ENCODE results near the gene MASP1. TPM values are rescaled to one million over a fixed set of nuclear protein-coding genes. Genes with fewer than 3 reads are reported as not detected.

Gene MASP1
- total and polyA plus RNA-seq, 12 donors, result 0.72 to 19.5 (median 4.9) TPM

GRCh38 chr3:187236962-187237361 lies 54.6 kb downstream of the MASP1 start:
- no peak for DNase-seq
- 81 to 96% (median 92%) methylated on average over 1 of the region's 1 CpG for WGBS, 4 donors
- TF ChIP-seq POLR2A (IDR thresholded peaks at IDR 0.05), result no peak
- no peak for TF ChIP-seq CTCF (IDR thresholded peaks at IDR 0.05)
- H3K9me3 ChIP-seq (replicated peaks in 1 of 3), result no peaks in the 10 kb centered on the region
- no peak overlapping the region for H3K27ac ChIP-seq
- H3K4me3 ChIP-seq, result no peak overlapping the region
- intact Hi-C loops (cut with DNase I), result no loop called here
- H3K4me1 ChIP-seq (replicated peaks in 1 of 2), result no peaks in the 10 kb centered on the region
- no peaks in the 10 kb centered on the region for H3K36me3 ChIP-seq (replicated peaks in 1 of 2)
- no peaks in the 10 kb centered on the region for H3K27me3 ChIP-seq

GRCh38 chr3:187230011-187230410 lies 61.5 kb downstream of the MASP1 start:
- no peak for TF ChIP-seq CTCF (IDR thresholded peaks at IDR 0.05)
- no peak for TF ChIP-seq POLR2A (IDR thresholded peaks at IDR 0.05)
- Histone ChIP-seq H3K4me3 (no peak overlapping the region), H3K4me1 (replicated peaks in 1 of 2) (no peaks in the 10 kb centered on the region), H3K27ac (no peak overlapping the region), H3K9me3 (replicated peaks in 1 of 3) (no peaks in the 10 kb centered on the region), H3K36me3 (replicated peaks in 1 of 2) (no peaks in the 10 kb centered on the region), H3K27me3 (no peaks in the 10 kb centered on the region)
- DNase-seq, result no peak
- intact Hi-C loops (cut with DNase I), result no loop called here
- 81 to 93% (median 84%) methylated on average over 1 of the region's 1 CpG for WGBS, 4 donors

GRCh38 chr3:187228740-187229139 lies 62.8 kb downstream of the MASP1 start:
- DNase-seq, result no peak
- no peak overlapping the region for H3K4me3 ChIP-seq
- H3K4me1 ChIP-seq (replicated peaks in 1 of 2), result no peaks in the 10 kb centered on the region
- intact Hi-C loops (cut with DNase I), result loop anchor here in 1 of 2 donors (10.0 kb wide), 1 partner anchor 86 kb away; no protein-coding TSS in a partner anchor
- 85 to 96% (median 94%) methylated on average over 2 of the region's 2 CpGs for WGBS, 4 donors
- H3K27ac ChIP-seq, result no peak overlapping the region
- no peaks in the 10 kb centered on the region for H3K27me3 ChIP-seq
- no peaks in the 10 kb centered on the region for H3K36me3 ChIP-seq (replicated peaks in 1 of 2)
- H3K9me3 ChIP-seq (replicated peaks in 1 of 3), result no peaks in the 10 kb centered on the region
- TF ChIP-seq CTCF (IDR thresholded peaks at IDR 0.05) (no peak), POLR2A (IDR thresholded peaks at IDR 0.05) (no peak)

GRCh38 chr3:187227658-187228258 lies 63.8 kb downstream of the MASP1 start:
- no peak for DNase-seq
- Histone ChIP-seq H3K4me1 (replicated peaks in 1 of 2) (no peaks in the 10 kb centered on the region), H3K9me3 (replicated peaks in 1 of 3) (no peaks in the 10 kb centered on the region), H3K36me3 (replicated peaks in 1 of 2) (no peaks in the 10 kb centered on the region), H3K4me3 (no peak overlapping the region), H3K27me3 (no peaks in the 10 kb centered on the region), H3K27ac (no peak overlapping the region)
- TF ChIP-seq POLR2A (IDR thresholded peaks at IDR 0.05) (no peak), CTCF (IDR thresholded peaks at IDR 0.05) (no peak)
- intact Hi-C loops (cut with DNase I), result loop anchor here in 1 of 2 donors (10.0 kb wide), 1 partner anchor 87 kb away; no protein-coding TSS in a partner anchor
- WGBS, 4 donors, result 80 to 92% (median 87%) methylated on average over 7 of the region's 7 CpGs
